Activated effector memory CD4-positive, alpha-beta T cell treated with Interleukin-2 at 50 U/mL for 16 hours (primary cell): ENCODE measurements around the gene FFAR2.
A peak's percentile ranks its signal among the peaks of the same experiment; 100 is the strongest.

Experiments
- DNase-seq: peaks from one replicate; pipeline ENCODE4 v3.0.0-alpha.2; 2020

FFAR2 gene

GRCh38 chr19:35491836-35492360 lies 43.8 kb downstream of the FFAR2 start:
- DNase-seq, result no peak

GRCh38 chr19:35493971-35494370 lies 45.9 kb downstream of the FFAR2 start:
- no peak for DNase-seq

DNA sequence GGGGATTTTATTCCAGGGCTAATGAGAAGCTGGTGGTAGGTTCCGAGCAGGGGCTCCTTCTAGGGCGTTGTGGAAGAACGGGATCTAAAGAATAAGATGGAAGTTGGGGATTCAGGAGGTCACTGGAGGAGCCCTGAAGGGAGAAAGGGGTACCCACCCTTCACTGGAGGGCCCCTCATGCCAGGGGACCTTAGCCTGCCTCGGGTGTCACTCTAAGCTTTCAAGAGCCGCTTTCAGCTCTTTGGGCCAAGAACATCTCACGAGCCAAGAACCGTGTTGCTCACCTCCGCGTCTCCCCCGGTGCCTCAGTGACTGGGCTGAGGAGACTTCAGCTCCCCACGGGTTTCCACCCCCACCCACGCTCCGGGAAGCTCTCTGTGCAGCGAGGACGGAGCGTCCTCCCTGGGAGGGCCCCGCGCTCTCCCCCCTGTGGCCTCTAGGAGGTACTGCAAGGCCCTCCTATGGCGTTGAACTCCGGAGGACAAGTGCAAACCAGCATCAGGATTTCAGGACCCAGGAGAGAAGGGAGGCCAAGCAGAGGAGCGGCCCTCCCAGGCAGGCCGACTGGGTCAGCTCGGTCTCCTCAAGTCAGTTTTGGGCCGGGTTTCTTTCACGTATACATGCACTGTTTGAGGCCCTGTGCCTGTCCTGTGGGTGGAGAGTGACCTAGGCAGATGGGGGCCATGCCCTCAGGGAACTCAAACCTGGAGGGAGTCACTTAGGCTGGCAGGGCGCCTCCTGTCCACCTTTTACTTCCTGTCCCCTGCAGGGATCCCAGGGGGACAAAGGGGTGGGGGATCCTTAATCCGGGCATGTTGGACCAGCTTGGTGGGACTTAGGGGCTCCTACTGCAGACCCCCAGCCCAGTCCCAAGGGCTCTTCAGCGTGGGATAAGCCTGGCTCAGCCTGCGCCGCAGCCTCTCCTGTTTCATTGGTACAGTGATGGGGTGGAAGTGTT lies 47.3 kb downstream of the FFAR2 start:
- peak; percentile 43 for DNase-seq

DNA sequence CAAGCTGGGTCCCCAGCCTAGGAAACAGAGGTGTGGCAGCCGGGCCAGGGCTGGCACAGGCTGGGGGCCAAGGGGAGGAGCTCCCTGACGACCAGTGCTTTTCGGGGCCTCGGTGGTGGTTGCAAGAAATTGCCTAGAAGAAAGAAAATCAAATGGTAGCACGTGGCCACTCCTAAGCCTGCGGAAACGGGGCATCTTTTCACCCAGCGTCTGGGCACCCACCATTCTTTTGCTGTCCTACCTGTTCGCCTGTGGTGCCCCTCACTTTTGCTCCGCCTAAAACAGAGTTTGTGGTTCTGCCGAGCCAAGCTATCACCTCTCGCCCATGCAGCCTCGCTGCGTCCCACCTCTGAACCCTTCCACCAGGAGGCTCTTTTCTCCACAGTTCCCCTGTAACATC lies 49.3 kb downstream of the FFAR2 start:
- DNase-seq, result no peak

DNA sequence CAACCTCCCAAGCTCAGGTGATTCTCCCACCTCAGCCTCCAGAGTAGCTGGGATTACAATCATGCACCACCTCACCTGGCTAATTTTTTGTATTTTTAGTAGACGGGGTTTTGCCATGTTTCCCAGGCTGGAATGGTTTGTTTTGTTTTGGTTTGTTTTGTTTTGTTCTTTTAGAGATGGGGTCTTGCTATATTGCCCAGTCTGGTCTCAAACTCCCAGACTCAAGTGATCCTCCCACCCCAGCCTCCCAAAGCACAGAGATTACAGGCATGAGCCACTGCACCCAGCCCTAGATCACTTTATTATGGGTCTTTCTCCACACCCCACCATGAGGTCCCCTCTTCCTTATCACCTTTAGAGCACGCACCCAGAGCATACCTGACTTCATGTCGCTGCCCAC lies 50.2 kb downstream of the FFAR2 start:
- DNase-seq, result no peak

- DNase-seq, result no peak
Observed at GRCh38 chr19:35498984-35499527, 51.0 kb downstream of the FFAR2 start.

- DNase-seq, result no peak
Observed at GRCh38 chr19:35500611-35501010, 52.6 kb downstream of the FFAR2 start.
